ENCODE data around the gene TMEM50A.
A peak's percentile ranks its signal among the peaks of the same experiment; 100 is the strongest.
"Not testable (repeated sequence)": the region's sequence is repeated elsewhere in the genome, so short reads cannot be mapped to it uniquely, and the experiment has no call there.

TMEM50A gene

DNA sequence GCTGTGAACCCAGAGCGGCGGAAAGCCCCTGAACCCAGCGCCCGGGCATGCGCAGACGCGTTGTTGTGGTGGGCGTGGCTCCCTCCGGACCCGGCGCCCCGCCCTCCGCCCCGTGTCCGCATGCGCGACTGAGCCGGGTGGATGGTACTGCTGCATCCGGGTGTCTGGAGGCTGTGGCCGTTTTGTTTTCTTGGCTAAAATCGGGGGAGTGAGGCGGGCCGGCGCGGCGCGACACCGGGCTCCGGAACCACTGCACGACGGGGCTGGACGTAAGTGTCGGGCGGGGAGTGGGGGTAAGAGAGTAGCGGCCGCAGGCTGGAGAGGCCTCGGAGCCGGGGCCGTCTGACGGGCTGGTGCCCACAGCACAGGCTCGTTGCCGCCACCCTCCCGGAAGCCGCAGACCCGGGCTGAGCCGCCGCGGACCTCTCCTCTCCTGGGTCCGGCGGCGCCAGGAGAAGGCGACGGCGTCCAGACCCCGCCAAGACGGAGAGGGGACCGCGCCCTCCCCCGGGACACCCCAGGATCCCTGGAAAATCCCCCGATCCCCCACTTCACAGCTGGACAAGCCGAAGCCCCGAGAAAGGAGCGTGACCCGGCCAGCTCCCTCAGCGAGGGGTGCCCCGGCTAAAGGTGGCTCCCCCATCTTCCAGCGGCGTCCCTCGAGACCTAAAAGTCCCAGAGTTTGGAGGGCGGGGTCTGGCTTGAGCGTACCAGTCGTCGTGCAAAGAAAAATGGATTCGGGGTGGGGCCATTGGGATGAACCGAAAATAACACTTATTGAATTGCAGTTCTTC, at the start of gene TMEM50A:
TMEM50A (plus strand) TSS at position 147 of the 794 bp plus-strand sequence. CDS start 2,153 bp downstream, outside the sequence.
- DNase-seq (ENCODE audit: low read depth in 2 of 2), result peak; percentile 78 to 82

DNA sequence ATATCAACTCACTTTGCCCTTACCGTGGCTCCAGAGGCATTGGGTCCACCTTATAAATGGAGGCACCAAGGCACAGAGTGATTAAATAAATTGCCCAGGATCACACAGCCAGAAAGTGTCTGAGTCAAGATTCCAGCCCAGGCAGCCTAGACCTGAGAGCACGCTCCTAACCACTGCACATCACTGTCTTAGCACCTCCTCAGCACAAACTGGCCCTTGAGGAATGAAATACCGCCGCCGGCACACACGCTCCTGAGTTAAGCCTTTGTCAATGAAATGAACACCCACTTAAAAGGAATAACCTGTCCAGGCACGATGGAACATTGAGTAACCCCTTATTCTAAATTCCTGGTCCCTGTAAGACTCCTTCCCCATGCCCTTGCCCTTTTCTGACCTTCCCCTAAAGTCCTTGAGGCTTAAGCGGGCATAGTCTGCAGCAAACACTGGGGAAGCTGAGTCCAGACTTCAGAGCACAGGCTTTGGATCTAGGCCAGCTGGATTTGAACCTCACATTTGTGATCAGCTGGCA, 49.5 kb upstream of the TMEM50A start:
- not testable (repeated sequence) for DNase-seq (ENCODE audit: low read depth in 2 of 2)

DNA sequence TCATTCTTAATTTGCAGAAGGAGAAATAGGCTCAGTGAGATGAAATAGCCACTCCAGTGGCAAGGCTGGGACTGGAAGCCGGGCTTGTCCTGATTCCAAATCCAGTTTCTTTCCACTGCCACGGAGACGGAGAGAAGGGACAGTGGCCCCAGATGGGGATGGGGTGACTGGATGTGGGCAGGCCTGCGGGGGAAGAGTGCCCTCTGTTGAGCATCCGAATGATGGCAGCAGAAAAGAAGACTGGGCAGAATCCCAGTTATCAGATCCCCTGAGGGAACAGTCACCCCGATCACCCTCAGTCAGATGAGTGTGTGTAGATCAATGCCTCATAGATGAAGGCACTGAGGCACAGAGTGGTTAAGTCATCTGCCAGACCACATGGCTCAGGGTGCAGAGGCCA, 48.1 kb upstream of the TMEM50A start:
- DNase-seq (ENCODE audit: low read depth in 2 of 2), result not testable (repeated sequence)

DNA sequence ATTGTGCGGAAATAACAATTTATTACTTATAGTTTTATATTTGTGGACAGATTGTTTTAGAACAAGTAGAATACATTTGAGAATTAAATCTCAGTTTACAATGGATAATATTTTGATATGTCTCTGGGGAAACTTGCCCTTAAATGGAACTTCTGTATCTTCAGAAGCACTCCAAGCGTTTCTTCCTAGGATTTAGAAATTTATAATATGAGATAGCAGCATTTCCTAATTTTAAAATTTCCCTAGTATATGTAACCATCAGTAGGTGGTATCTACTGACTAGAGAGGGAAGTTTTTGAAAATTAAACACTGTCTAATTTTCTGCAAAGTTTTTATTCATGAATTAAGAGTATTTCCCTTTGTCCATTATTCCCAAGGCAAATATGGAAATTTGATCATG, 44.7 kb upstream of the TMEM50A start:
- not testable (repeated sequence) for DNase-seq (ENCODE audit: low read depth in 2 of 2)

- not testable (repeated sequence) for DNase-seq (ENCODE audit: low read depth in 2 of 2)
Measured at GRCh38 chr1:25294889-25295826, 43.0 kb upstream of the TMEM50A start.

GRCh38 chr1:25296501-25296900, 41.6 kb upstream of the TMEM50A start:
- not testable (repeated sequence) for DNase-seq (ENCODE audit: low read depth in 2 of 2)

- DNase-seq (ENCODE audit: low read depth in 2 of 2), result not testable (repeated sequence)
Measured at GRCh38 chr1:25300729-25301128, 37.4 kb upstream of the TMEM50A start.

GRCh38 chr1:25302330-25302729, 35.8 kb upstream of the TMEM50A start:
- DNase-seq (ENCODE audit: low read depth in 2 of 2), result not testable (repeated sequence)

GRCh38 chr1:25304936-25305335, 33.2 kb upstream of the TMEM50A start:
- not testable (repeated sequence) for DNase-seq (ENCODE audit: low read depth in 2 of 2)

DNA sequence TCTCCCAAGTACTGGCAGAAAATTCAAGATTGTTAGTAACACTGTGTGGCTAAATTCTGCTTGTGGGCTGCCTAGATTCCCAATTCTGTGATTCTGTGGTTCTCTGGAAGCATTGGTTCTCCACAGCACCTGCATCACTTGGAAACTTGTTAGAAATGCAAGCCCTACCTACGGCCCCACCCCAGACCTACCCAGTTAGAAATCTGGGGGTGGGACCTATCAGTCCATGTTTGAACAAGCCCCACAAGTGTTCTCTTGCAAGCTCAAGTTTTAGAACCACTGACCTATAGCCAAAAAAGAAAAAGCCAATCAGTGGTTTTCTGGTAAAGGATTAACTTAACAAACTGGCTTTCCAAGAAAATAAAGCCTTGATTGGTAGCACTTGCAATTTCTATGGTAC, 30.0 kb upstream of the TMEM50A start:
- DNase-seq (ENCODE audit: low read depth in 2 of 2), result not testable (repeated sequence)

- DNase-seq (ENCODE audit: low read depth in 2 of 2), result not testable (repeated sequence)
Measured at GRCh38 chr1:25309085-25309484, 29.0 kb upstream of the TMEM50A start.

DNA sequence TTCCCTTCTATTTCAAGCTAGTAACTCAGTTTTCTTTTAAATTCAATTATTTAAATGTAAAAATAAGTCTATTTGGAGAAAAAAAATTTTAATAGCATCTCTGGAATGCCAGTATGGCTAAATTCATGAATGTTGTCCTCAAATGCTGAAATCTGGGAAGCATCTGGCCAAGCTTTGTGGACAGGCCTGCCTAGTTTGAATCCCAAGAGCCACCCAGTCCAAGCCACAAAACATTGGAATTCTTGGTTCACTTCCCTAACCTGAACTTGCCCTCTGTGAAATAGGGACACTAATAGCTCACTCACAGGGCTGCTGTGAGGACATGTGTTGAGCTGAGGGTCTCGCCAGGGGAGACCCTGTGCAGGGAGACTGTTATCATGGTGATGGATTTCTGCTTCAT, 28.6 kb upstream of the TMEM50A start:
- DNase-seq (ENCODE audit: low read depth in 2 of 2), result not testable (repeated sequence)

DNA sequence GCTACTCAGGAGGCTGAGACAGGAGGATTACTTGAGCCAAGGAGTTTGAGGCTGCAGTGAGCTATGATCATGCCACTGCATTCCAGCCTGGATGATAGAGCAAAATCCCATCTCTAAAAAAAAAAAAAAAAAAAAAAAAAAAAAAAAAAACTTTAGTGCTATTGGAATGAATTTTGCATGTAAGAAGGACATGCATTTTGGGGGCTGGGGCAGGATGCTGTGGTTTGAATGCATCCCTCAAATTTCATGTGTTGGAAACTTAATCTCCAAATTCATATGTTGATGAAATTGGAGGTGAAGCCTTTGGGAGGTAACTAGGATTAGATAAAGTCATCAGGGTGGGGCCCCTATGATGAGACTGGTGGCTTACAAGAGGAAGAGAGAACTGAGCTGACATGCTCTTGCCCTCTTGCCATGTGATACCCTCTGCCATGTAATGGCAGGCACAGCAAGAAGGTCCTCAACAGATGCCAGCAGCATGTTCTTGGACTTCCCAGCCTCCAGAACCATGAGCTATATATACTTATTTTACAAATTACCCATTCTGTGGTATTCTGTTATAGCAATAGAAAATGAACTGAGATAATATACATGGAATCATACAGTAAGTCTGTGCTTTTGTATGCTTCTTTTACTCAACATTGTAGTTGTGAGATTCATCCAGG, 25.2 kb upstream of the TMEM50A start:
- DNase-seq (ENCODE audit: low read depth in 2 of 2), result not testable (repeated sequence)

DNA sequence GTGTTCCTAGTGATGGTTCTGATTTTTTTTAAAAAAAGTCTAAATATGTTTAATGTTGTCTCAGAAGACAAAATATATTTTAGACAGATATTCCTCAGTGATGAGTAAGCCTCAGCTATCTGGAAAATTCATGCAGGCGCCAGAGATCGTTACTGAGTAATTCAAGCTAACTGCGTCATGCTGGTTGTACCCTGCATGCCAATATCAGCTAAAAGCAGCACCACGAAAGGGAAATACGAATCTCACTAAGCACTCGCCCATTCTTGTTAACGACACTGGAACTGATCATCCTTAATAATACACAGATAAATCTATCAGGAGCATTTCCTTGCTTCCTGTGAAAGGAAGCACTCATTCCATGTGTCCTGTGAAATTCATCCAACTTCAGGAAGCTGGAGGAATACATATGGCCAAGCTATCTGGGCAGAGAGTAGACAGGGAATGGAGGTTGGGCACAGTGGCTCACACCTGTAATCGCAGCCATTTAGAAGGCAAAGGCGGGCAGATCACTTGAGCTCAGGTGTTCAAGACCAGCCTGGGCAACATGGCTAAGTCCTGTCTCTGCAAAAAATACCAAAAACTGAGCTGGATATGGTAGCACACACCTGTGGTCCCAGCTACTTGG, 17.7 kb upstream of the TMEM50A start:
- DNase-seq (ENCODE audit: low read depth in 2 of 2), result not testable (repeated sequence)

- DNase-seq (ENCODE audit: low read depth in 2 of 2), result not testable (repeated sequence)
Measured at GRCh38 chr1:25322127-25322526, 16.0 kb upstream of the TMEM50A start.

- DNase-seq (ENCODE audit: low read depth in 2 of 2), result not testable (repeated sequence)
Measured at GRCh38 chr1:25324407-25324806, 13.7 kb upstream of the TMEM50A start.

DNA sequence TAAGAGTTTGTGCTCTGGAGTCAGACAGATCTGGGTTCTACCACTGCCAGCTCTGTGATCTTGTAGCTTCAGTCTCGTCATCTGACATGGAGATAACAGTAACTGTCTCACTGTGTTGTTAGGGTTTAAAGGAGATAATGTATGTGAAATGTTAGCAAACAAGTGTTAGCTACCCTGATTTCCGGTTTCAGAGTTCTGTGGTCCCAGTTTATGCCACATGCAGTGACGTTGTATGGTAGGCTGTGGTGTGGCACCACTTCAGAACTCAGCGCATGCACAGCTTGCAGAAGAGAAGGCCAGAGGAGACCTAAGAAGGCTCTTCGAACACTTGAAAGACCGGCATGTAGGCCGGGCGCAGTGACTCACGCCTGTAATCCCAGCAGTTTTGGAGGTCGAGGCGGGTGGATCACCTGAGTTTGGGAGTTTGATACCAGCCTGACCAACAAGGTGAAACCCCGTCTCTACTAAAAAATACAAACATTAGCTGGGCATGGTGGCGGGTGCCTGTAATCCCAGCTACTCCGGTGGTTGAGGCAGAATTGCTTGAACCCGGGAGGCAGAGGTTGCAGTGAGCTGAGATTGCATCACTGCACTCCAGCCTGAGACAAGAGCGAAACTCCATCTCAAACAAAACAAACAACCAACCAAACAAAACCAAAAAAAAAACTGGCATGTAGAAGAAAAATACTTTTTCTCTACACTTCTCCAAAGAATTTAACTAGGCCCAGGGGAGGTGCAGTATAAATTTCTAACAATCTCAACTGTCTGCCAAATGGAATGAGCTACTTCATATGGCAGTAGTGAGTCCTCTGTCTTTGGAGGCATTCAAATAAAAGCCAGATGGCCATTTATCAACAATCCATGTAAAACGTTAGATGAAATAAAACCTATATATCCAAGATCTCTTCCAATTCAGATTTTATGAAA, 10.0 kb upstream of the TMEM50A start:
- not testable (repeated sequence) for DNase-seq (ENCODE audit: low read depth in 2 of 2)

DNA sequence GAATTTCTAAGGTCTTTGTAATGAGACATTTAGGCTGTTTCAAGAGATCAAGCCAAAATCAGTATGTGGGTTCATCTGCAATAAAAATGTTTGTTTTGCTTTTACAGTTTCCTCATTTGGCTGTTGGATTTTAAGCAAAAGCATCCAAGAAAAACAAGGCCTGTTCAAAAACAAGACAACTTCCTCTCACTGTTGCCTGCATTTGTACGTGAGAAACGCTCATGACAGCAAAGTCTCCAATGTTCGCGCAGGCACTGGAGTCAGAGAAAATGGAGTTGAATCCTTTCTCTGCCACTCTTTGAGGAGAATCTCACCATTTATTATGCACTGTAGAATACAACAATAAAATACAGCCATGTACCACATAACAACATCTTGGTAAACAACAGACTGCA, 9.3 kb upstream of the TMEM50A start:
- DNase-seq (ENCODE audit: low read depth in 2 of 2), result not testable (repeated sequence)

- DNase-seq (ENCODE audit: low read depth in 2 of 2), result not testable (repeated sequence)
Measured at GRCh38 chr1:25329336-25329735, 8.8 kb upstream of the TMEM50A start.

DNA sequence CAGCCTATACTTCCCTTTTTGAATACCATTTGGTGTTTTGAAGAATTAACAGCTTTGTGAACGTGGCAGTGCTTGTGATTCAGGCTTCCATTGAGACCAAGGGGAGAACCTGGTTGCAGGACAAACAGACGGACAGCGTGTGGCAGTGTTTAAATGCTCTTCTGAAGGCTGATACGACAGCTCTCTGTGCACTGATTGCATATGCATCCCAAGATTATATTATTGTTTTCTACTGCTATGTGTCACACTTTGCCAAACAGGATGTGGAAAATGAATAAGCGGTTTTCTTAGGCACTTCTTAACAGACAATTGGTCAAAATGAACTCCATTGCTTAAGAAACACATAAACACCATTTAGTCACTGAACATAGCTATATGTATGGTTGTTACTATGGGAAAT, 8.2 kb upstream of the TMEM50A start:
- DNase-seq (ENCODE audit: low read depth in 2 of 2), result not testable (repeated sequence)
